HG03565 (cell line): ENCODE data around the gene SIN3B.
"Not testable (repeated sequence)": the region's sequence is repeated elsewhere in the genome, so short reads cannot be mapped to it uniquely, and the experiment has no call there.

Source experiments
- ATAC-seq: cut with Tn5 transposase; IDR thresholded peaks from one replicate; pipeline ENCODE4 v1.9.1; 2021; ENCODE audit warnings: mild to moderate bottlenecking, moderate library complexity; ENCODE audit not compliant: unreplicated experiment

SIN3B gene

GRCh38 chr19:16829010-16829821 is at the start of gene SIN3B:
Gene SIN3B (plus strand): TSS chr19:16829398. CDS start chr19:16829421, 23 bp downstream.
- peak; percentile 65 for ATAC-seq

- ATAC-seq = no peak
Measured at GRCh38 chr19:16779539-16780163, 49.5 kb upstream of the SIN3B start.

- ATAC-seq = no peak
Measured at GRCh38 chr19:16782719-16783118, 46.5 kb upstream of the SIN3B start.

GRCh38 chr19:16788479-16788878 is 40.7 kb upstream of the SIN3B start:
- no peak for ATAC-seq

GRCh38 chr19:16789238-16789637 is 40.0 kb upstream of the SIN3B start:
- ATAC-seq = no peak

GRCh38 chr19:16790051-16790450 is 39.1 kb upstream of the SIN3B start:
- no peak for ATAC-seq

- ATAC-seq = no peak
Measured at GRCh38 chr19:16791942-16792341, 37.3 kb upstream of the SIN3B start.

GRCh38 chr19:16794456-16795441 is 34.4 kb upstream of the SIN3B start:
- no peak for ATAC-seq

GRCh38 chr19:16795731-16796130 is 33.5 kb upstream of the SIN3B start:
- ATAC-seq = no peak

GRCh38 chr19:16797876-16798275 is 31.3 kb upstream of the SIN3B start:
- ATAC-seq = no peak

- ATAC-seq = not testable (repeated sequence)
Measured at GRCh38 chr19:16798326-16798725, 30.9 kb upstream of the SIN3B start.

- ATAC-seq = no peak
Measured at GRCh38 chr19:16799740-16800139, 29.5 kb upstream of the SIN3B start.

GRCh38 chr19:16801600-16802013 is 27.6 kb upstream of the SIN3B start:
- no peak for ATAC-seq

GRCh38 chr19:16804176-16804575 is 25.0 kb upstream of the SIN3B start:
- no peak for ATAC-seq

GRCh38 chr19:16807549-16808284 is 21.5 kb upstream of the SIN3B start:
- no peak for ATAC-seq

- no peak for ATAC-seq
Measured at GRCh38 chr19:16814526-16815100, 14.6 kb upstream of the SIN3B start.

GRCh38 chr19:16820056-16820455 is 9.1 kb upstream of the SIN3B start:
- ATAC-seq = no peak

GRCh38 chr19:16821081-16821480 is 8.1 kb upstream of the SIN3B start:
- ATAC-seq = no peak

- ATAC-seq = no peak
Measured at GRCh38 chr19:16822648-16823047, 6.5 kb upstream of the SIN3B start.

GRCh38 chr19:16824658-16825311 is 4.4 kb upstream of the SIN3B start:
- no peak for ATAC-seq
